Measurements from ENCODE around the gene MARK3. TPM values are rescaled to one million over a fixed set of nuclear protein-coding genes. Genes with fewer than 3 reads are reported as not detected.

The MARK3 gene
- total and polyA plus RNA-seq, 10 of the 15 experiments (the other 5 are each of a cell fraction or from before 2014, with no cell fraction given), result 10.7 to 75.1 (median 41.4) TPM

DNA sequence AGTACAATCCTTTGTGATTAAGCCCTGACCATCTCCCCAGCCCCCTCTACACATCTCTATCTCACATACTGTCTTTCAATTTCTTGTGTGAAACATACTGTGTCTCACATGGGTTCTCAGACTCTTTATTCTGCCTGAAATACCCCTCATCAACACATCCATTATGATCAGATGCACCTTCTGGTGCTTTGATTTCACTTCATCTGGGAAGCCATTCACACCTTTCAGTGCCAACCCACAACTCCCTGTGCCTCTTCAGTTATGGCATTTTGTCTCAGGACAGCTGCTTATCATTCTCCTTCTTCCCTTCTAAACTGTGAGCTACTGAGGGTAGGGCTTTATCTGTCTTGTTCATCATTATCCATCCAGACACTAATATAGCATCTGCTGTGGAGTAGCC is 78.6 kb downstream of the MARK3 start:
- Histone ChIP-seq H3K9me3 (replicated peaks; ENCODE audit: control insufficient read depth, insufficient read depth, low read length) (no peaks in the 10 kb centered on the region), H3K4me2 (ENCODE audit: control insufficient read depth, insufficient read depth) (no peak overlapping the region), H4K20me1 (ENCODE audit: control insufficient read depth, insufficient read depth) (no peaks in the 10 kb centered on the region), H3K79me2 (ENCODE audit: control insufficient read depth, insufficient read depth, low read length) (no peaks in the 10 kb centered on the region), H2AFZ (ENCODE audit: control insufficient read depth, low read depth, low read length) (no peak overlapping the region), H3K4me3 (no peak overlapping the region), H3K27me3 (replicated peaks in 1 of 2; ENCODE audit: control insufficient read depth in 2 of 2, insufficient read depth in 2 of 2, low read length in 1 of 2) (no peaks in the 10 kb centered on the region), H3K4me1 (ENCODE audit: control insufficient read depth, insufficient read depth, low read length) (no peaks in the 10 kb centered on the region), H3K36me3 (ENCODE audit: control insufficient read depth in 2 of 2, insufficient read depth in 2 of 2, low read length in 1 of 2) (peaks cover 10 to 38% of the 10 kb centered on the region in 2 experiments), H3K27ac (ENCODE audit: control insufficient read depth, insufficient read depth) (no peak overlapping the region), H3K9ac (ENCODE audit: control insufficient read depth, insufficient read depth, low read length) (no peak overlapping the region)
- RAD21 ChIA-PET (ENCODE audit: unreplicated experiment), result no interaction called here
- intact Hi-C loops (cut with micrococcal nuclease; ENCODE audit: unreplicated experiment), result no loop called here
- FAIRE-seq, result no peak
- ATAC-seq, result no peak
- in situ Hi-C loops (cut with MboI), result no loop called here
- TSS peak; percentile 34 for BruUV-seq (replicated peaks)
- SMC1A ChIA-PET (ENCODE audit: uncharacterized antibody, unreplicated experiment), result no interaction called here
- DNase-seq (ENCODE audit: low read depth, low spot score), result no peak
- CTCF ChIA-PET, result interaction anchor here (0.6 to 1.0 kb wide), 2 partner anchors 15 to 71 kb away, joined by 3 to 5 read pairs; no protein-coding TSS in a partner anchor
- TF ChIP-seq SREBF1 (IDR thresholded peaks at IDR 0.05; ENCODE audit: low read length) (no peak), CBFB (IDR thresholded peaks at IDR 0.05; ENCODE audit: low read depth) (no peak)
- POLR2A ChIA-PET, result no interaction called here

DNA sequence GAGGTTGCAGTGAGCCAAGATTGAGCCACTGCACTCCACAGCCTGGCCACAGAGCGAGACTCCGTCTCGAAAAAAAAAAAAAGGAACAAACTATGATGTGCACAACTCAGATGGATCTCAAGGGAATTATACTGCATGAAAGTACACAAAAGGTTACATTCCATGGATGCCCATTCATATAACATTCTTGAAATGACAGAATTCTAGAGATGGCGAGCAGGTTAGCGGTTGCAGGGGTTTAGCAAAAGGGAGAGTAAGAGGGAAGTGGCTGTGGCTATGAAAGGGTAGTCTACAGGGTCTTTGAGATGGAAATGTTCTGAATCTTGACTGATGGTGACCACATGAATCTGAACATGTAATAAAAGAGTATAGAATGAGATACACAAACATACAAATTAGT is 87.7 kb downstream of the MARK3 start:
- no TSS peak for BruUV-seq (replicated peaks)
- TF ChIP-seq, protein P1, sequence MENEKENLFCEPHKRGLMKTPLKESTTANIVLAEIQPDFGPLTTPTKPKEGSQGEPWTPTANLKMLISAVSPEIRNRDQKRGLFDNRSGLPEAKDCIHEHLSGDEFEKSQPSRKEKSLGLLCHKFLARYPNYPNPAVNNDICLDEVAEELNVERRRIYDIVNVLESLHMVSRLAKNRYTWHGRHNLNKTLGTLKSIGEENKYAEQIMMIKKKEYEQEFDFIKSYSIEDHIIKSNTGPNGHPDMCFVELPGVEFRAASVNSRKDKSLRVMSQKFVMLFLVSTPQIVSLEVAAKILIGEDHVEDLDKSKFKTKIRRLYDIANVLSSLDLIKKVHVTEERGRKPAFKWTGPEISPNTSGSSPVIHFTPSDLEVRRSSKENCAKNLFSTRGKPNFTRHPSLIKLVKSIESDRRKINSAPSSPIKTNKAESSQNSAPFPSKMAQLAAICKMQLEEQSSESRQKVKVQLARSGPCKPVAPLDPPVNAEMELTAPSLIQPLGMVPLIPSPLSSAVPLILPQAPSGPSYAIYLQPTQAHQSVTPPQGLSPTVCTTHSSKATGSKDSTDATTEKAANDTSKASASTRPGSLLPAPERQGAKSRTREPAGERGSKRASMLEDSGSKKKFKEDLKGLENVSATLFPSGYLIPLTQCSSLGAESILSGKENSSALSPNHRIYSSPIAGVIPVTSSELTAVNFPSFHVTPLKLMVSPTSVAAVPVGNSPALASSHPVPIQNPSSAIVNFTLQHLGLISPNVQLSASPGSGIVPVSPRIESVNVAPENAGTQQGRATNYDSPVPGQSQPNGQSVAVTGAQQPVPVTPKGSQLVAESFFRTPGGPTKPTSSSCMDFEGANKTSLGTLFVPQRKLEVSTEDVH (IDR thresholded peaks at IDR 0.05; ENCODE audit: low read depth, partially characterized antibody), result no peak
- TF ChIP-seq, protein P2, sequence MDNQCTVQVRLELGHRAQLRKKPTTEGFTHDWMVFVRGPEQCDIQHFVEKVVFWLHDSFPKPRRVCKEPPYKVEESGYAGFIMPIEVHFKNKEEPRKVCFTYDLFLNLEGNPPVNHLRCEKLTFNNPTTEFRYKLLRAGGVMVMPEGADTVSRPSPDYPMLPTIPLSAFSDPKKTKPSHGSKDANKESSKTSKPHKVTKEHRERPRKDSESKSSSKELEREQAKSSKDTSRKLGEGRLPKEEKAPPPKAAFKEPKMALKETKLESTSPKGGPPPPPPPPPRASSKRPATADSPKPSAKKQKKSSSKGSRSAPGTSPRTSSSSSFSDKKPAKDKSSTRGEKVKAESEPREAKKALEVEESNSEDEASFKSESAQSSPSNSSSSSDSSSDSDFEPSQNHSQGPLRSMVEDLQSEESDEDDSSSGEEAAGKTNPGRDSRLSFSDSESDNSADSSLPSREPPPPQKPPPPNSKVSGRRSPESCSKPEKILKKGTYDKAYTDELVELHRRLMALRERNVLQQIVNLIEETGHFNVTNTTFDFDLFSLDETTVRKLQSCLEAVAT (IDR thresholded peaks at IDR 0.05), result no peak
- TF ChIP-seq JUNB (IDR thresholded peaks at IDR 0.05) (peak; percentile 77), TCF7 (IDR thresholded peaks at IDR 0.05; ENCODE audit: borderline replicate concordance) (no peak), ETV6 (conservative IDR thresholded peaks at IDR 0.05 in 1 of 2, IDR thresholded peaks at IDR 0.05 in 1 of 2; ENCODE audit: borderline replicate concordance in 1 of 2, low read depth in 1 of 2) (peak in 1 of 2 experiments; percentile 51; a peak in 1 of 4 replicates), FOXM1 (IDR thresholded peaks at IDR 0.05; ENCODE audit: low read depth, low read length) (peak; percentile 39; the same call in 1 of the 2 replicates), RUNX3 (IDR thresholded peaks at IDR 0.05; ENCODE audit: low read length) (peak; percentile 86)
- TF ChIP-seq, protein P3, sequence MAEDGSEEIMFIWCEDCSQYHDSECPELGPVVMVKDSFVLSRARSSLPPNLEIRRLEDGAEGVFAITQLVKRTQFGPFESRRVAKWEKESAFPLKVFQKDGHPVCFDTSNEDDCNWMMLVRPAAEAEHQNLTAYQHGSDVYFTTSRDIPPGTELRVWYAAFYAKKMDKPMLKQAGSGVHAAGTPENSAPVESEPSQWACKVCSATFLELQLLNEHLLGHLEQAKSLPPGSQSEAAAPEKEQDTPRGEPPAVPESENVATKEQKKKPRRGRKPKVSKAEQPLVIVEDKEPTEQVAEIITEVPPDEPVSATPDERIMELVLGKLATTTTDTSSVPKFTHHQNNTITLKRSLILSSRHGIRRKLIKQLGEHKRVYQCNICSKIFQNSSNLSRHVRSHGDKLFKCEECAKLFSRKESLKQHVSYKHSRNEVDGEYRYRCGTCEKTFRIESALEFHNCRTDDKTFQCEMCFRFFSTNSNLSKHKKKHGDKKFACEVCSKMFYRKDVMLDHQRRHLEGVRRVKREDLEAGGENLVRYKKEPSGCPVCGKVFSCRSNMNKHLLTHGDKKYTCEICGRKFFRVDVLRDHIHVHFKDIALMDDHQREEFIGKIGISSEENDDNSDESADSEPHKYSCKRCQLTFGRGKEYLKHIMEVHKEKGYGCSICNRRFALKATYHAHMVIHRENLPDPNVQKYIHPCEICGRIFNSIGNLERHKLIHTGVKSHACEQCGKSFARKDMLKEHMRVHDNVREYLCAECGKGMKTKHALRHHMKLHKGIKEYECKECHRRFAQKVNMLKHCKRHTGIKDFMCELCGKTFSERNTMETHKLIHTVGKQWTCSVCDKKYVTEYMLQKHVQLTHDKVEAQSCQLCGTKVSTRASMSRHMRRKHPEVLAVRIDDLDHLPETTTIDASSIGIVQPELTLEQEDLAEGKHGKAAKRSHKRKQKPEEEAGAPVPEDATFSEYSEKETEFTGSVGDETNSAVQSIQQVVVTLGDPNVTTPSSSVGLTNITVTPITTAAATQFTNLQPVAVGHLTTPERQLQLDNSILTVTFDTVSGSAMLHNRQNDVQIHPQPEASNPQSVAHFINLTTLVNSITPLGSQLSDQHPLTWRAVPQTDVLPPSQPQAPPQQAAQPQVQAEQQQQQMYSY (CRISPR knock-in tag; IDR thresholded peaks at IDR 0.05), result no peak

More for the DNA sequence above, 87.7 kb downstream of the MARK3 start:
- Histone ChIP-seq H3K4me3 (no peak overlapping the region), H3K4me2 (ENCODE audit: control insufficient read depth, insufficient read depth) (no peak overlapping the region), H3K36me3 (ENCODE audit: control insufficient read depth in 2 of 2, insufficient read depth in 2 of 2, low read length in 1 of 2) (peaks cover 10 to 21% of the 10 kb centered on the region in 2 experiments), H2AFZ (ENCODE audit: control insufficient read depth, low read depth, low read length) (no peak overlapping the region), H3K9me3 (replicated peaks; ENCODE audit: control insufficient read depth, insufficient read depth, low read length) (no peaks in the 10 kb centered on the region), H3K27ac (ENCODE audit: control insufficient read depth, insufficient read depth) (no peak overlapping the region), H3K27me3 (replicated peaks in 1 of 2; ENCODE audit: control insufficient read depth in 2 of 2, insufficient read depth in 2 of 2, low read length in 1 of 2) (no peaks in the 10 kb centered on the region), H3K9ac (ENCODE audit: control insufficient read depth, insufficient read depth, low read length) (no peak overlapping the region), H3K4me1 (ENCODE audit: control insufficient read depth, insufficient read depth, low read length) (no peaks in the 10 kb centered on the region), H4K20me1 (ENCODE audit: control insufficient read depth, insufficient read depth) (no peaks in the 10 kb centered on the region), H3K79me2 (ENCODE audit: control insufficient read depth, insufficient read depth, low read length) (no peaks in the 10 kb centered on the region)
- in situ Hi-C loops (cut with MboI), result no loop called here
- intact Hi-C loops (cut with micrococcal nuclease; ENCODE audit: unreplicated experiment), result no loop called here
- FAIRE-seq, result no peak
- no peak for ATAC-seq
- no peak for DNase-seq (ENCODE audit: low read depth, low spot score)
- RAD21 ChIA-PET (ENCODE audit: unreplicated experiment), result no interaction called here
- CTCF ChIA-PET, result no interaction called here
- SMC1A ChIA-PET (ENCODE audit: uncharacterized antibody, unreplicated experiment), result no interaction called here
- 65% methylated on average over 5 of the region's 5 CpGs for WGBS (ENCODE audit: insufficient coverage, insufficient replicate concordance, low lambda C conversion rate, missing lambda C conversion rate)
- POLR2A ChIA-PET, result interaction anchor here (0.8 kb wide), 1 partner anchor 37 kb away, joined by 3 read pairs; no protein-coding TSS in a partner anchor

All from GM12878 (cell line).